GM12873 (cell line): ENCODE data around the gene CFAP107.
"Not testable (repeated sequence)": the region's sequence is repeated elsewhere in the genome, so short reads cannot be mapped to it uniquely, and the experiment has no call there.

Experiments
- TF ChIP-seq, protein P1 (sequence below): IDR thresholded peaks from 2 replicates; pipeline ENCODE4 v1.5.1; 2012; ENCODE audit warnings: low read depth, mild to moderate bottlenecking, moderate library complexity, low read length, control low read depth; ENCODE audit not compliant: insufficient read depth; ENCODE audit errors: missing control alignments

CFAP107 gene

GRCh38 chr1:12778907-12779306, 32.9 kb downstream of the CFAP107 start:
- TF ChIP-seq, protein P1, sequence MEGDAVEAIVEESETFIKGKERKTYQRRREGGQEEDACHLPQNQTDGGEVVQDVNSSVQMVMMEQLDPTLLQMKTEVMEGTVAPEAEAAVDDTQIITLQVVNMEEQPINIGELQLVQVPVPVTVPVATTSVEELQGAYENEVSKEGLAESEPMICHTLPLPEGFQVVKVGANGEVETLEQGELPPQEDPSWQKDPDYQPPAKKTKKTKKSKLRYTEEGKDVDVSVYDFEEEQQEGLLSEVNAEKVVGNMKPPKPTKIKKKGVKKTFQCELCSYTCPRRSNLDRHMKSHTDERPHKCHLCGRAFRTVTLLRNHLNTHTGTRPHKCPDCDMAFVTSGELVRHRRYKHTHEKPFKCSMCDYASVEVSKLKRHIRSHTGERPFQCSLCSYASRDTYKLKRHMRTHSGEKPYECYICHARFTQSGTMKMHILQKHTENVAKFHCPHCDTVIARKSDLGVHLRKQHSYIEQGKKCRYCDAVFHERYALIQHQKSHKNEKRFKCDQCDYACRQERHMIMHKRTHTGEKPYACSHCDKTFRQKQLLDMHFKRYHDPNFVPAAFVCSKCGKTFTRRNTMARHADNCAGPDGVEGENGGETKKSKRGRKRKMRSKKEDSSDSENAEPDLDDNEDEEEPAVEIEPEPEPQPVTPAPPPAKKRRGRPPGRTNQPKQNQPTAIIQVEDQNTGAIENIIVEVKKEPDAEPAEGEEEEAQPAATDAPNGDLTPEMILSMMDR: no peak

DNA sequence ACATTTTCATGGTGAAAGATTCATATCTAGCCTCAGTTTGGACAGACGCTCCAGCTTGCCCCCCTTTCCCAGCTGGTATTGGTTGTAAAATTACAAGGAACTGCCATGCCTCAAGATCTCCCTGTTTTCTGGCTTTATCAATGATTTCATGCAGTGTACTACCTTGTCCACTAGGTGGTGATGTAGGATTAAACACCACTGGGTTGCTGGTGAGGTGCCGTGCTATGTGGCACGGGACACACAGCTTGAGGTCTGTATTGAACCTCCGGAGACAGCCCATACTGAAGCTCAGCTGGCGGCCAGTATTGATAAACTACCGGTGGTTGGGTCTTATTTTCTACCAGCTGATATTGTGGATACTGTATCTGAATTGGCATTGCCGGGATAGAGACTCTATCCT, 37.8 kb downstream of the CFAP107 start:
- TF ChIP-seq, protein P1: peak; percentile 14

DNA sequence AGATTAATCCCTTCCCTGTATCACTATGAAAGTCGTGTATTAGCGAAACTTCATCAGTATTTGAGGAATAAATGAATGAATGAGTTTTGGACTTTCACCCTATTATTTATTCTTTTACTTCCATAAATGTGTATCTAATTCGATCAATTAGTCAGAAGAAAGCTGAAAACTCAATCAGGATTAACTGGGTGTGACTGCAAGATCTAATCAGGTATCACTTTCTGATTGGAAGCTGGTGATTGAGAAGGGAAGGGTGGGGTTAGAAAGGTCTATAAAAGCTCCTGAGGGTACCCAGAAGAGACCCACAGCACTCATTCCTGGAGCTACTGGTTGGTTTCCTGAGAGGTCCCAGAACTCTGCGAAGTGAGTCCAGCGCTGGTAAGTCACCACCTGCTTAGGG, 45.1 kb downstream of the CFAP107 start, which contains the start of gene PRAMEF1:
PRAMEF1 (plus strand) TSS at position 301 of the 400 bp plus-strand sequence. CDS start 1,831 bp downstream, outside the sequence.
- TF ChIP-seq, protein P1: not testable (repeated sequence)

GRCh38 chr1:12798911-12799310, 52.9 kb downstream of the CFAP107 start:
- TF ChIP-seq, protein P1: no peak

DNA sequence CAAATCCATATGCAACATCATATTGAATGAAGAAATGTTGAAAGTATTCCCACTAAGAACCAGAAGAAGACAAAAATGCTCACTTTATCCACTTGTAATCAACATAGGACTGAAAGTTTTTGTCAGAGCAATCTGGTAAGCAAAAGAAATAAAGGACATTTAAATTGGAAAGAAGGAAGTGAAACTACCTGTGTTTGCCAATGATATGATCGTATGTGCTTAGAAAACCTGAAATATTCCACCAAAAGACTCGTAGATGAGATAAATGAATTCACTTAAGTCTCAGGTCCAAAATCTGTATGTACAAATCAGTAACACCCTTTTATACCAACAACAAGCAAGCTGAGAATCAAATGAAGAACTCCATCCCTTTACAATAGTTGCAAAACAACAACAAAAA, 53.7 kb downstream of the CFAP107 start:
- TF ChIP-seq, protein P1: no peak

- TF ChIP-seq, protein P1: no peak
These were observed 63.9 kb downstream of the CFAP107 start for GRCh38 chr1:12809933-12810332.

DNA sequence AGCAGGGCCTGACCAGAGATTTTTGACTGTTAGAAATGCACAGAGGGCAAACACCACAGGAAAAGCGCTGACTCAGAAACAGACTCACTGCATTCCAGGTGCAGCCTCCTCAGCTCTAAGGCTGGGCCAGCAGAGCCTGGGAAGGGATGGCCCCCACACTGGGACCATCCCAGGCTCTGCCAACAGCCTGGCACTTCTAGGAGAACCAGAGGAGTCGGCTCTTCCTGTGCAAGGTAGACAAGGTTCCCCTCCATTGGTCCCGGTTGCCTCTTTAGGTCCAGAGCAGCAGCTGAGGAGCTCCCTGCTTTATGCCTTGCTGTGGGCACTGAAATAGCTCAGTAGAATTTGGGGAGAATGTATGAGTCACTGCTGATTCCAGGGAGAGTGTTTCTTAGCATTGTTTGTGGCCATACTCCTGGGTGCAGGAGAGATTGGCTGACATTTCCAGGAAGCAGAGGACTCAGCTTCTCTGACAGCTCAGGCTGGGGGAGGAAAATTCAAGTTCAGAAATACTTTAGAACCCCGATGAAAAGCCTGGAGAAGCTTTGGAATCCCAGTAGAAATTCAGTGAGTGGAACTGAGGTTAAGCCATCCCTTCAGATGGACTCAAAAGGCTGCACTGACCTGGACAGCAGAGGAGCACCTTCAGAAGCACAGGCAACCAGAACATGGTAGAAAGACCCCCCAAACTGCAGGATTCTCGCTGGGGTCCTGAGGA, 64.8 kb downstream of the CFAP107 start:
- TF ChIP-seq, protein P1: no peak

- TF ChIP-seq, protein P1: no peak
These were observed 65.4 kb downstream of the CFAP107 start for GRCh38 chr1:12811409-12811784.
